ENCODE measurements around the gene RBM20.
"Not testable (repeated sequence)": the region's sequence is repeated elsewhere in the genome, so short reads cannot be mapped to it uniquely, and the experiment has no call there.

The RBM20 gene

DNA sequence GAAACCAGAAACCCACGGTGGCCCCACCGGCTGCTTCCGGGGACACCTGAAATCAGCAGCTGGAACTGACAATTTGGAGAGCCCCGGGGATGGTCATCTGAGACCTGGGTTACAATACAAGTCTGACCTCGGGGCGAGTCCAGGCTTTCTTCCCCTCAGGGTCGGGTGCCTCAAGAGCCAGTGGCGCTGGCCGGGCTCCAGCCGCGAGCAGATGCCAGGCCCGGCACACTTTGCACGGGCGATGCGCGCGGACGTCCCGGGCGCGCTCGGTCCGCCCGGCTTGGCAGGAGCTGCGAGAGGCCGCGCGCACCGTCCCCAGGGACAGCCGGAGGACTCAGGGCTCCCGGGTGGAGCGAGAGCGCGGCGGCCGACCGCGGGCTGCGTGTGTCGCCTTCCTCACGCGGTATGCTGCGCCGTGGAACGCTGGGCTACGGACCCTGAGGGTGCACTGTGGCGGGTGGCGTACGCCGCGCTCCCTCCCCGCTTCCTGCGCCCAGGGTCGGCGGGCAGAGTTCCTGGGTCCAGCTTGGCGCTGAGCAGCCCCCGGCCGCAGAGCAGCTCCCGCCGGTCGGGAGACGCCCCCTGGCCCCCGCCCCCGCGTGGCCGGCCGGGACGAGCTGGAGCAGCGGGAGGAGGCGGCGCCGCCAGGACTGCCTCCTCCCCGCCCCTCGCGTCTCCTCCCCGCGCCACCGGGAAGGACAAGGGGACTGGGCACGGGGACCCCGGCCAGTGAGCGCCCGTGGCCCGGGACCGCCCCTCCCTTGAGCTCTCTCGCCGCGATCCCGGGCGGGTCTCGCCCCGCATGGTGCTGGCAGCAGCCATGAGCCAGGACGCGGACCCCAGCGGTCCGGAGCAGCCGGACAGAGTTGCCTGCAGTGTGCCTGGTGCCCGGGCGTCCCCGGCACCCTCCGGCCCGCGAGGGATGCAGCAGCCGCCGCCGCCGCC lies at the start of gene RBM20:
TSS of gene RBM20 (plus strand) at position 684 of the 945 bp plus-strand sequence. CDS start at position 803, 119 bp downstream.
- peak; percentile 78 for DNase-seq (ENCODE audit: low spot score)

DNA sequence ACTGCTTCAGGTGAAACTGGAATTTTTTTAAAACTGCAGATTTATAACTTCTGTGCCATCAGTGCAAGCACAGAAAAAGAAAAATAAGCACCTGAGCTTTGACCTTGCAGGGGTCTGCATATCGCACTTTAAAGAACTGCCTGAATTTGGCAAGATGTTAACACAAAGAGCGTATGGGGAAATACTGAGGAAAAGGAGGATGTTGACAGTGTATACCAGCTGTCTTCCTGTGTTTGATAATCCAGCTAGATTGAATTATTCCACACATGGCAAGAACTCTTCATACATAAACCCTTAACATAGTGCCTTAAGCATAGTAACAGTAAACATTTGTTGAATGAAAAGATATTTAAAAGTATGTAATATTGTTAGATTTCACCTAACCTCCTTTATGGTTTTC lies 46.7 kb upstream of the RBM20 start:
- DNase-seq (ENCODE audit: low spot score), result no peak

DNA sequence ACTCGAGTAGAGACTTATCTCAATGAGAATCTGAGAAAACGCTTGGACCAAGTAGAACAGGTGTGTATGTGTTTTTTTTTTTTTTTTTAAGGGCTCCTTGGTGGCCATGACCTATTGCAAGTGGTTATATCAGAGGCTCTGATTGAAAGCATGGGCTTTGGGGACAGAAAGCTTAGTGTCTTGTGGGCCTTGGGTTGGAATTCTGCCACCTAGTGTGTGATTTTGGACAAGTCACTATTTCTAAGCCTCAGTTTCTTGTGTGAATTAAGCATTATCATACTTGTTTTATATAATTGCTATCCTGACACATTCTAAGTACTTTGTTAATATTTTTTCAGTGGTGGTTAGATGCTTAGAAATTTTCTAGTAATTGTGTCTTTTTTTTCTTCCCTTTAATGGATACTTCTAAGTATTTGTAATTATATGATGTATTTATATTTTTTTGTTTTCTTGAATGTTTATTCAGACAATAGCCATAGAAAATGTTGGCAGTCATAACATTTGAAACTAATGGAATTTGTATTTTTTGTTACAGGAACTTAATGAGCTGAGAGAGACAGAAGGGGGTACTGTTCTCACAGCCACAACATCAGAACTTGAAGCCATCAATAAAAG lies 43.5 kb upstream of the RBM20 start:
- no peak for DNase-seq (ENCODE audit: low spot score)

DNA sequence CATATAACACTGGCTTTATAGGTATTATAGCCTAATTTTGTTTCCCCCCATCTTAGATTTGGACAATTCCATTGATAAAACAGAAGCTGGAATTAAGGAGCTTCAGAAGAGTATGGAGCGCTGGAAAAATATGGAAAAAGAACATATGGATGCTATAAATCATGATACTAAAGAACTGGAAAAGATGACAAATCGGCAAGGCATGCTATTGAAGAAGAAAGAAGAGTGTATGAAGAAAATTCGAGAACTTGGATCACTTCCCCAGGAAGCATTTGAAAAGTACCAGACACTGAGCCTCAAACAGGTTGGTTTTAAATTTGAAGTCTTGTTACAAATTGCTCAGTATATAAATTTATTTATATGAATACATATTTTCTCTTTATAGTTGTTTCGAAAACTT lies 42.6 kb upstream of the RBM20 start:
- DNase-seq (ENCODE audit: low spot score), result no peak

DNA sequence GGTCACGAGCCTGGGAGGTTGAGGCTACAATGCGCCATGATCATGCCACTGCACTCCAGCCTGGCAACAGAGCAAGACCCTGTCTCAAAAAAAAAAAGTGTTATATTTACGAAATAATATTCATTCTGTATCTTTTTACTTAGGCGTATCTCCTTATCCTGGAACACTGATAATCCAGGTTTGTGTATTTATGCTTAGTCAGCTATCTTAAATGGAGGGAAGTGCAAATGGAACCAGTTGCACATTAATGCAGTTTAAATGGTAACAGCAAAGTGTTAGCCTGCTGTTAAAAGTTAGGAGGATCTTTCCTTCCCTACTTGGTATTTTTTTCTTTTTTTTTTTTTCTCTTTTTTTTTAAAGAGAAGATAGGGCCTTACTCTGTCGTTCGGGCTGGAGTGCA lies 36.0 kb upstream of the RBM20 start:
- no peak for DNase-seq (ENCODE audit: low spot score)

DNA sequence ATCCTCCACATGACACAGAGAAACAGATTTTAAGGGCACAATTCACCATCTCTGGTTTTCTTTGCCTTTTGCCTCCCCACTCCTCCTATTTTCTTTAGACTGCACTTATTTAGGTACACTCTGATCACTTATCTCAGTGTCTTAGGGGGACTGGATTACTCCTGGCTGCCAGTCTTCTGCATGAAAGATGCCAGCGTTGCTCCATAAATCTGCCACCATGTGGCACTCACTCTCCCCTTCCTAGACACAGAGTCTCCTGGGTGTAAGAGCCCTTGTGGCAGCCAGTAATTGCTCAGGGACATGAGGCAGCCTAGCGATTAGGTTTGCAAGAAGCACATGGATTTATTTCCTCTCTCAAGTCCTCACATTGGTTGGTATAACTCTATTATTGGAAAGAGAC lies 34.5 kb upstream of the RBM20 start:
- no peak for DNase-seq (ENCODE audit: low spot score)

DNA sequence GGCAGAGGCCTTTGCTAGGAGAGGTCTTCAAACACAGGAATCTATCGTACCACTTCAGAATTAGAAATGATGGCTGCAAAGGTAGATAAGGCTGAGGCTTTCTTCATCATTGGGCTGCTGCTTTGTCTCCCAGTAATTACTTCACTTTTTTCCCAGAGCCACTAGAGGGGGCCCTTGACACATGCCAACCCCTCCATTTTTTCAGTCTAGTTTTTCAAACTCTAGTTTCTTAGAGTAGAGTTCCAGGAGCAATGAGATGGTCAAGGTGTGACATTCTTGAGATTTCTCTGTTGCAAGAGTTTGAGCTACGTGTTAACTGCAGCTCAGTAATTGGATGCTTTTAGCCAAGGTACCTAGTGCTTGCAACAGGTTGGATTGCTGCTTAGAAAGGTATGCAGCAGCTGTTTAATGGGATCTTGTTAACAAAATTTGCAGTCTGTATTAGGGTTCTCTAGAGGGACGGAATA lies 33.8 kb upstream of the RBM20 start:
- peak; percentile 60 for DNase-seq (ENCODE audit: low spot score)

DNA sequence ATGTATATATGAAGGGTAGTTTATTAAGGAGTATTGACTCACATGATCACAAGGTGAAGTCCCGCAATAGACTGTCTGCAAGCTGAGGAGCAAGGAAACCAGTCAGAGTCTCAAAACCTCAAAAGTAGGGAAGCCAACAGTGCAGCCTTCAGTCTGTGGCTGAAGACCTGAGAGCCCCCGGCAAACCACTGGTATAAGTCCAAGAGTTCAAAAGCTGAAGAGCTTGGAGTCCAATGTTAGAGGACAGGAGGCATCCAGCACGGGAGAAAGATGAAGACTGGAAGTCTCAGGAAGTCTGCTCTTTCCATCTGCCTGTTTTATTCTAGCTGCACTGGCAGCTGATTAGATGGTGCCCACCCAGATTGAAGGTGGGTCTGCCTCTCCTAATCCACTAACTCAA lies 33.4 kb upstream of the RBM20 start:
- DNase-seq (ENCODE audit: low spot score), result not testable (repeated sequence)

DNA sequence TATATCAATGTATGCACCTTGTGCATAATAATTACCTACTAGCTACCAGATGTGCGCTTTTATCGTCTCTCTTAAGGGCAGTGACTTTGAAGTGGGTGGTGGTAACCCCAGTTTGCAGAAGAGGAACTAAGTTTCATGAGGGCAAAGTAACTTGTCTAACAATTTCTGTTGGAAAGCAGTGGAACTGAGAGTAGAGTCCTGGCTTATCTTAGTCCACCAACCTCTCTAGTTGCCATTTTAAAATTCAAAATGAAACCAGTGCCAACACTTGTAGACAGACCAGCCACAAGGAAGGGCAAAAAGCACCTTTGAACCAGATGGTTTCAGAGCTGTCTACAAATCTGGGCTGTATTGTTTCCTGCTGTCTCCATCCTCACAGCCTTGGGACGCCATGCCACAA lies 32.0 kb upstream of the RBM20 start:
- no peak for DNase-seq (ENCODE audit: low spot score)

DNA sequence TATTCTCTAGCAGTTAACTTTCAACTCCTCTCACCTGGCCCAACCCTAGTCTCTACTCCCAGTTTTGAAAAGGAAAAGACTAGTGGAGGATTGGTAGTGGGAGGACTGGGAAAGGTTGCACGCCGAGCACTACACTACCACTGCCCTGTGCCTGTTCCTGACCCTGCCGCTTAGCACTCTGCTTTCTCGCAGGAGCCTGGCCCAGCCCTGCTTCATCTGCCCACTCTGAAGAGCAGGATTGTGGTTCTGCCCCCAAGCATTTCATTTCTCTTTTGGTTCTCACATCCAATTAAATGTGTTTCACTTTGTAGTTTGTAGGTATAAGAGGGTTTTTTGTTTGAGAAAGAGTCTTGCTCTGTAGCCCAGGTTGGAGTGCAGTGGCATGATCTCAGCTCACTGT lies 31.5 kb upstream of the RBM20 start:
- no peak for DNase-seq (ENCODE audit: low spot score)

DNA sequence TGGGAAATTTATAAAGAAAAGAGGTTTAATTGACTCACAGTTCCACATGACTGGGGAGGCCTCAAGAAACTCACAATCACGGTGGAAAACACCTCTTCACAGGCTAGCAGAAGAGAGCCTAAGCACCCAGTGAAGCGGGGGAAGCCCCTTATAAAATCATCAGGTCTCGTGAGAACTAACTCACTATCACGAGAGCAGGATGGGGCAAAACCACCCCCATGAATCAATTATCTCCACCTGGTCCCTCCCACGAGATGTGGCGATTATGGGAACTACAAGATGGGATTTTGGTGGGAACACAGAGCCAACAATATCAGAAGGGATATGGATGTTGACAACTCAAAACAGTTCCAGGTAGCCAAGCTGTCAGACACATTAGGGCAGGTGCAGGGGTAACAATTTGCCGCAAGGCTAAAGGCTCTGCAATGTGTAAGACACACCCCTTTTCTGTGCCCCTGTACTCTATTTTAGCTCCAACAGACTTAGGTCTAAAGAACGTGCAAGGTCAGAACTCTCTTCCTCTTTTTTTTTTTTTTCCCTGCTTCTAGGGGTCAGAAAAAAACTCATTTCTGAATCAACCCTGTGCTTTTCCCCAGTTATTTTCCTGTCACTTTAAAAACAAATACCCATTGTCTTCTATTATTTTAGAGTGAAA lies 30.7 kb upstream of the RBM20 start:
- no peak for DNase-seq (ENCODE audit: low spot score)

DNA sequence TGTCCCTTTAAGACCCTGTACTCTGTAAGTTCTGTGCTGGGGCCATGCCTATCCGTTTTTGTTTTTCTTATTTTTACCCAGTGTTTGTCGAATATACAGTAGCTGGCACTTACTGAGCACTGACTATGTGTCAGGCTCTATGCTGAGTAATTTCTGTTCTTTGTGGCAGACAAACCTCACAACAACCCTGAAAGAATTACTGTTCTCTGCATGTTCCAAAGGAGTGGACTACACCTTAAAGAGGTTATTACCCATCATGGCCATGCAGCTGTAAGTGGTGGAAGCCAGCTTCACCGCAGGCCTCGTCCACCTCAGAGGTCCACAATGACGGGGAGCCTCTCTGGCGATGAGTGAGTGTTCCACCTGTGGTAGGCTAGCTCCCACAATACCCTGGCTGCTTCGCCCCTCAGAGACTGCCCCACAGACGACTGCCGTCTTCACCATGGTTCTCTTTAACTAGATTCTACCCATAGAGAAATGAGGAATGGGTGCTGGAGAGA lies 30.1 kb upstream of the RBM20 start:
- DNase-seq (ENCODE audit: low spot score), result no peak

DNA sequence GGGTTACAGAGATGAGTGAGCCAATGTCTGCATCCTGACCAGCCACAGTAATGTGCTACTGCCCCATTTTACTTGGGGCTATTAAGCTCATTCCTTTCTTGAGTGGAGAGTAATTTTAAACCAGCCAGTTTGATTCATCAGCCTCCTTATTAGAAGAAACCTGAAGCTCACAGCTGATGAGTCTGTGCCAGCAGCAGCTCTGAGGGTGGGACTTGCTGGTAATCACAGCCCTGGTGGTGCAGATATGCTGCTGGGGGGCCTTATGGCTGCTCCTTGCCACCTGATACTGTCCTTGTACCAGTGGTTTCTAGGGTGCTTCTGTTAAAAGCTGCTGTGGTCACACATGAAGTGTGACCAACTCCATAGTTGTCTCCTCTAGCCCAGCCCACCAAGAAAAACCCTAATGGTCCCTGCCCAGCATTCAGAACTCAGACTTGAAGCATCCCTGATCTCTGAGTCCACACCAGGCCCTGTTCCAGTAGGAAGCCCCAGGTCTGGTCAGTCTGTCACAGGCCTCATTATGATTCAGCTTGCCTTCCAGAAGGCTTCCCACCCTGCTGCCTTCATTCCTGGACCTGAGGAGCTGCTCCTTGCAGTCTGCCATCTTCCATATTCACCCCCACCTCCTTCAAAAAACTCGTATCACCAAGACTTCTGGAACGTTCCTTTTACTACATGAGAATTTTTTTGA lies 28.9 kb upstream of the RBM20 start:
- DNase-seq (ENCODE audit: low spot score), result no peak

DNA sequence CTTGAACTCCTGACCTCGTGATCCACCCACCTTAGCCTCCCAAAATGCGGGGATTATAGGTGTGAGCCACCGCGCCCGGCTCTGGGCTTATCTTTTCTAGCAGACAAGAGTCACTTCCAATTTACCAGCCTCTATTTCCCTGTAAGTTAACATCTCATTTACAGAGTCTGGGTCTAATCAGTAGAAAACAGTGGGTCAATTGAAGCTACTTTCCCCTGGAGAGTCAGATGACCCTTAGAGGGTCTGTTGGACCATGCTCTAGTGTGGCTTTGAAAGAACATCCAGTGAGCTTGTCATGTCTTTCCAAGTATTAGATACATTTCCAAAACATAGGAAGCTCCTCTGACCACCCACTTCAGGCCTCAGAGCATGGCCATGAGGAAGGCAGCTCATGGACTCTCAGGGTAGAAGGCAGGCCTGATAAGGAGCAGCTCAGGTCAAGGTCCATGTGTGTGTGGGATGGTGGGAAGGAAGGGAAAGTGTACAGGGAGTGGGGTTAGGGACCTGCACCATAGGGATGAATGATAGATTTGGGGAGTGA lies 27.6 kb upstream of the RBM20 start:
- no peak for DNase-seq (ENCODE audit: low spot score)

DNA sequence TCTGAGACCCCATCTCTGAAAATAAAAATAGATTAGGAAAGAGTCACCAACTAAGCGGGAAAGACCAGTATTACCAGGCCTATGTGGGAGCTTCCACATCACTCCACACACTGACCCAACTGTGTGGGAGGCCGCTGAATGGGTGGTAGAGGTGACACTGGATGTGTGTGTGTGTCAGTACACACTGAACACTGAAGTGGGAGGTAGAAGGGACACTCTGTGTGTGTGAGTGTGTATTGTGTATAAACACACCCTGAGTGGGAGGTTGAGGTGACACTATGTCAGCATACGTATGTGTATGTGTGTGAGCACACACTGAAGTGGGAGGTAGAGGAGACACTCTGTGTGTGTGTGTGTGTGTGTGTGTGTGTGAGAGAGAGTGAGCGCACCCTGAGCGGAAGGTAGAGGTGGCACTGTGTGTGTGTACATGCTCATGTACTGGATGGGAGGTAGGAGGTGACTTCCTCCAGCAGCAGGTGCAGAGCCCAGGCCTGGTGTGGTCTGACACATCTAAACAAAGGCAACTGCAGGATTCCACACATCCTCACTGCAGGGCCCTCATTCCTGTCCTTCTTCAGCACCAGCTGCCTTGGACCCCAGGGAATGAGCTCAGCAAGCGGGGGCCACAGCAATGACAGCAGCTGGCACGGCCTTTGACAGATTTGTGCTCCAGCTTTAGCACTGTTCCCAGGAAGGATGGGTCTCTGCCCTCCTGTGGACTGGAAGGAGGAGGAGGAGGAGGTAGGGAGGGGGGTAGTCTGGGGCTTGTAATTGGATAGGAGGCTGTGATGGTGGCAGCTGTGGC lies 26.5 kb upstream of the RBM20 start:
- DNase-seq (ENCODE audit: low spot score), result no peak

DNA sequence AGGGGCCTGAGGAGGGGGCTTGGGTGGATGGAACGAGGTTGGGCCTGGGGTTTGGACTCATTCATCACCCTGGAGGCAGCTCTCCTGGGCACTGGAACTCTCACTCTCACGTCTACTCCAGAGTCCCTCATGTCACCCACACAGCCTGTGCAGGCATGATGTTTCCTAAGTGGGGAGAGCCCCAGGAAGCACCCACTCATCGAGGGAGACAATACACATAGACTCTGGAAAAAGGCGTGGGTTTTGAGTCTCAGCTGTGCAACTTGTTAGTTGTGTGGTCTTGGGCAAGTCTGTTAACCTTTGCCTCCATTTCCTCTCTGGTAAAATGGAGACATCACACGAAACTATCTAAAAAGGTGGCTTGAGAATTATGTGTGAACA lies 25.9 kb upstream of the RBM20 start:
- no peak for DNase-seq (ENCODE audit: low spot score)

DNA sequence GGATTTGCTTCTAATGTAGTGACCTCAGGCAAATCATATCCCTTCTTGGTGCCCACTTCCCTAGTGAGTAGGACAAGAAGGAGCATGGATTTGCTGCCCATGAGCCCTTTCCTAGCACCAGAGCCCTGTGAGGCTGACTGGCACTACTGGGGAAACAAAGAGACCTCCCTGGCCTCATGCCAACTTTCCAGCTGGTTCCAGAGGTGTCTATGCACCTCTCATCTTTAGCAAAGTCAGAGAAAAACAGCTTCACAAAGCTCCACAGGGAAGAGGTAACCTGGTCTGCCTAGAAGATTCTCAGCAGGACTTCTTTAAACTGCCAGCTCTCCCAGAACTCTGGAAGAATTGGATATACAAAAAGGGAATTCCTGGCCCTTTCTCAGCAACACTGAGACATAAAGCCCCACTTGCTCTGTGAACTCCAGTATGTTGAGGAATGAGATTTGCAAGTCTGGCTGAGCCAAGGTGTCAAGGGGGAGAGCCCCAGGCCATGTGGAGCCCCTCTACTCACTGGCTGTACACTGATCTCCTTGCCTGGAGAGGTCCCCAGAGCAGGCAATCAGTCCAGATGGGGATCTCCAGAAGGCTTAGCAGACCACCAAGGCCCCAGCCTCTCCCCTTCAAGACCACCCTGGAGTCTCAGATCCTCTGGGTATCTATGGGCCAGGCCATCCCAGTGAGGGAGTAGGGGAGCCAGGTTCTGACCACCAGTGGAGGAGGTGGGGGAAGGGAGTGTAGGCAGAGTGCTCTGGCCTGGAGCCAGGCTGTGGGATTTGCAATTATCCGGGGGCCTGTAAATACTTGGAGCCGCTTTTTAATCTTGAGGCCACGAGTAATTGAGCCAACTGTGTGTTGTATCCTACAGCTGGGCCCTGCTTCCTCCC lies 24.4 kb upstream of the RBM20 start:
- no peak for DNase-seq (ENCODE audit: low spot score)

DNA sequence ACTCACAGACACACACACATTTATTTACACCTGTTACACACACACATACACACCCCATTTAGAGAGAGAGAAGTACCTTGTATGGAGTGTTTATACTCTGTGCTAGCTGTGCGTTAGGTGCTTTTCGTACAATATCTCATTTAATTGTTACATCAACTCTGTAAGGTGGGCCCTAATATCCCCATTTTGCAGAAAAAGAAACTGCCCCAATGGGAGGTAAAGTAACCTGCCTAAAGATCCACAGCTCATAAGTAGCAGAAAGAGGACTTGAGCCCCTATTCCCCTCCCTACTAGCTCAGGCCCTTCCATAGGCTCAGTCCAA lies 23.8 kb upstream of the RBM20 start:
- no peak for DNase-seq (ENCODE audit: low spot score)

DNA sequence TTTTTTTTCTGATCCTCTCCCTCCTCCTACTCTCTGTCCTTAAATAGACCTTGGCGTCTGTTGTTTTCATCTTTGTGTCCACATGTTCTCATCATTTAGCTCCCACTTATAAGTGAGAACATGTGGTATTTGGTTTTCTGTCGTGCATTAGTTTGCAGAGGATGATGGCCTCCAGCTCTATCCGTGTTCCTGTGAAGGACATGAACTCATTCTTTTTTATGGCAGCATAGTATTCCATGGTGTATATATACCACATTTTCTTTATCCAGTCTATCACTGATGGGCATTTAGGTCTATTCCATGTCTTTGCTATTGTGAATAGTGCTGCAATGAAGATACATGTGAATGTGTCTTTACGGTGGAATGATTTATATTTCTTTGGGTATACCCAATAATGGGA lies 20.8 kb upstream of the RBM20 start:
- not testable (repeated sequence) for DNase-seq (ENCODE audit: low spot score)

DNA sequence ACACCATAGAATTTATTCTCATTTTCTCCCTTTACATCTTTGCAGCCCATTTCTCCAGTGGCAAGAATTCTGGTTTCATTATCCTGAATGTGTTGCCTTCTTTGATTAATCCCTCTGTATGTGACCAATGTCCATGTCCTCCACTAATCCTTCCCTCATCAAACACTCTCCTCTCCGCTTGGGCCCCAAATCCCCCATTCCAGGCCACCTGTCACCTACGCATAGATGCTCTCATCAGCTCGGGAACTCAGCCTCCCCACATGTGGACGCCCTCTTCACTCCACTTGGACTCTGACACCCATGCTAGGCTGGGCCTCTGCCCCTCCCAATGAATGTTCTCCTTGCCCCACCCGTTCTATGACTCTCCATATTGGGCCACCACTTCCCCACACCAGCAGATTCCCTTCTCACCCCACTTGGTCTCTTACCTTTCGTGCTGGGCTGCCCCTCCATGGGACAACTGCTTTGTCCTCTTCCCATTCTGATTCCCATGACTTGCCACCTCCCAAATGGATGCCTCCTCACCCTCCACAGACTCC lies 18.7 kb upstream of the RBM20 start:
- DNase-seq (ENCODE audit: low spot score), result no peak
